Measurements from ENCODE around the gene NACAD.
"Not testable (repeated sequence)": the region's sequence is repeated elsewhere in the genome, so short reads cannot be mapped to it uniquely, and the experiment has no call there.

Gene NACAD

DNA sequence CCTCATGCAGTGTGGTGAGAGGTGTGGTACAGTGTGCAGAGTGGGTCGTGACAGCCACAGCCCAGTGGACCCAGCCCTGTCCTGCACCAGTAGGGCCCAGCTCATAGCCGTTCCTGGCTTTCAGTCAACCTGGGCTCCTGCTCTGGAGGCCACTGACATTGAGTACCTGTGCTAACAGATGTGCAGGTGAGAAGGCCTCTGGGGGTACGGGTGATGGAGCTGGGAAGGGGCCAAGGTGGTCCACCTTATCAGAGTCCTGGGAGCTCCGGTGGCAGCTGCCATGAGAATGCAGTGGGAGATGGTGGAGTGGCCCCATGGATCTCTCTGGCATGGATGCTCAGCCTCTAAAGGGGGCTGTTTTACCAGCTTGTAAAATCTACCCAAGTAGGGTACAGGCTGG, 28.8 kb upstream of the NACAD start:
- DNase-seq (ENCODE audit: low spot score): no peak

GRCh38 chr7:45116048-45116447, 27.3 kb upstream of the NACAD start:
- no peak for DNase-seq (ENCODE audit: low spot score)

DNA sequence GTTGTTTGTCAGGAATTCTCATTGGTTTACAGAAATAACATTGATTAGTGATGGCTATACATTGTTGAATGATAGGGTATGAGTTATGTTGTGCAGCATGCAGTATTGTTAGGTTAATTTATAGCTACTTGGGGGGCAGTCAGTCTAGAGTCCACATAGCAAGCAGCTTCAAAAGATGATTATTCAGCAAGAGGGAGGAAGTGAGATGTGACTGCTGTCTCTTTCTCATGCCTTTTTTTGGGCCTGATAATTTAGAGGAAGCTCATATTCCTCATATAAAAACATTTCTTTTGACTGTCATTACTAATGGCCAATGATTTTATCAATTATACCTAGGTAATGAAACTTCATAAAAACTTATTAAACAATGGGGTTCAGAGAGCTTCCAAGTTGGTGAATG, 26.2 kb upstream of the NACAD start:
- no peak for DNase-seq (ENCODE audit: low spot score)

DNA sequence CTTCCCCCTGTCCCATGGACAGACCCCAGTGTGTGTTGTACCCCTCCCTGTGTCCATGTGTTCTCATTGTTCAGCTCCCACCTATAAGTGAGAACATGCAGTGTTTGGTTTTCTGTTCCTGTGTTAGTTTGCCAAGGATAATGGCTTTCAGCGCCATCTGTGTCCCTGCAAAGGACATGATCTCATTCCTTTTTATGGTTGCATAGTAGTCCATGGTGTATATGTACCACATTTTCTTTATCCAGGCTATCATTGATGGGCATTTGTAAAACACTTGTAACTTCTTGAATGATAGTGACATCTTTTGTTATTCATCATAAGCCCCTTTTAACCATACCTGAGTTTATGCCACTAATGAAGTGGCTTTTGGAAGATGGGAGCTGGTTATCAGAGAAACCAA, 25.5 kb upstream of the NACAD start:
- not testable (repeated sequence) for DNase-seq (ENCODE audit: low spot score)

DNA sequence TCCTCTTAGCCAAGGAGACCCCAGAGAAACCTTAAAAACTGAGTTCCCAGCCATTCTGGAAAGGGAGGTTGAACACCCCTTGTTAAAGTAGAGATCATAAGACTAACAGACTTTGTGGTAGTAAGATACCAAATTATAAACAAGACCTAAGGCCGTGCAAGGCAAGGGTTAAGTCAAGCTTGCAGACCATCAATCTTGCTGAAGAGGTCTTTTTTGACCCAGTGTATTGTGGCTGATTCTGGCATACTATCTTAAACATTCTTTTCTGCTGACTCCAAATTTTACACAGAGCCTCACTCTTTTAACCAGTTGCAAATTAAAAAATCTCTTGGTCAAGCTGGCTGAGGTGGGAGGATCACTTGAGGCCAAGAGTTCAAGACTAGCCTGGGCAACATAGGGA, 23.9 kb upstream of the NACAD start:
- no peak for DNase-seq (ENCODE audit: low spot score)

DNA sequence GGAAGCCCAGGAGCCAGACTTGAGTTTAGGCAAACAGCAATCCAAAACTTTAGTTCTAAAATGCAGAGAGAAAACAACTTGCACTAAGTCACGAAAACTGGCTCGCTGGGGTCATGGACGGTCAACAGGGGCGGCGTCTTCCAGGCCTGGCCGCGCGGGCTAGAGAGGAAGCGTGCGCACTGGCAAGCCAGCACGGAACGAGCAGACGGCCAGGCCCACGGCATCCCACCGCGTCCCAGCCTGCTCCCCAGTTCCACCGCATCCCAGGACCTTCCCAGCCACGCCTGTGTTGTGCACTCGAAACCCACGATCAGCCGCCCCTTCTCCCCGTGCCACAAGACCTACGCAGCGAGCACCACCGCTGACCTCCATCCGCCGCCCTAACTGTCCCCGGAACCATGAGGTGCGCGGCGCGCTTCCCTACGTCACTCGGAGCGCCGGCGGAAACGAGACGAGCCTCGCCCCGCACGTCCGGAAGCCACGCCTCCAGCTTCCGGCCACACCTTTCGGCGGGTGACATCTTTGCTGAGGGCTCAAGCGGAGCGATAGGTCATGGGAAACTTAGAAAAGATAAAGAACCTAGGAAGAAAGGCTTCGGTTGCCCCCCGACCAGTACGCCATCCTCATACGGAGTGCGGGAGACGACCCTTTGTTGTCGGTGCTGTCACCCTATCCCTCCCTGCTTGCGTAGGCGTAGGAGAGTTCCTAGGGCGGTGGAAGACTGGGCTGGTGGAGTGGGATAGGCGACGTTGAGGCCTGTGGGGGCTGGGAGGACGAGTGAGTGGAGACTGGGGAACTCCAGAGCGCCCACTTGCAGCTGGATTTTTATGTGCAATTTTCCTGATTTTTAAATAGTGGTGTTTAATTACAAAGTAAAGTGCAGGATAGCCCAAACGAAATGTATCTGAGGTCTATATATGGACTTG, 22.8 kb upstream of the NACAD start, which contains the start of gene TBRG4:
TSS of gene TBRG4 (minus strand) at position 400 of the 926 bp plus-strand sequence. CDS start 2,460 bp downstream, outside the sequence.
- peak; percentile 93 for DNase-seq (ENCODE audit: low spot score)

DNA sequence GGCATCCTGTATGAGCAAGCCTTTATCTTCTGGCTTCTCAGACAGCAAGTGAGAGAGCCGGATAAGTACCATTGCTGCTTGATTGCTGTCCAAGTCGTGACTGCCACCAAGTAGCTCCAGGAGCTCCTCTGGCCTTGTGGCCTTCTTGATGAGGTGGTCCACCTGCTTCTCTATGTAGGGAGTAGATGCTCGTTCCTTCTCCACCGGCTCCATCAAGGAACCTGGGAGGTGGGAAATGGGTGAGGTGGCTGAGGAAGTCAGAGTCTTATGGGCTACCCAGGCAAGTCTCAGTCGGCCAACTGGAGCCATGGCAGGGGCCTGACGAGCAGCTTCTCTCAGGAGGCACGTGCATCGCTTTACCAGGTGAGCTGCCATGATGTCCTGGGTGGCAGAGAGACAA, 20.1 kb upstream of the NACAD start:
- no peak for DNase-seq (ENCODE audit: low spot score)

DNA sequence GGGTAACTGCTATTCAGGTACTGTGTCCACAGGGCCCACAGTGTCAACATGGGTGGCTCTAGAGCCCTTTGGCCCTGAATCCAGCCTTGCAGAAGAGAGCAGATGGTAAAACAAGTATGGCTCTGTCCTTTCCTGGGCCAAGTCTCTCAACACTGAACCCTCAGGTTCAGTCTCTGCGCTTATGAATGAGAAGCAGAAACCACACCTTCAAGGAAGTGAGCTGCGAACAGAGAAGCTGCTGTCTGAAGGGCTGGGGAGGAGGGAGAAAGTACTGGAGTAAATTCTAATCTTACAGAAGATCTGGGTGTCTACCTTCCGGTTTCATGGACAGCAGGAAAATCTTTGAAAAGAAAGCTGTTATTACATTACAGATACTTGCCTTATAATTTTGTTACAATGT, 18.6 kb upstream of the NACAD start:
- DNase-seq (ENCODE audit: low spot score): peak; percentile 97

GRCh38 chr7:45106820-45107219, 18.1 kb upstream of the NACAD start:
- no peak for DNase-seq (ENCODE audit: low spot score)

DNA sequence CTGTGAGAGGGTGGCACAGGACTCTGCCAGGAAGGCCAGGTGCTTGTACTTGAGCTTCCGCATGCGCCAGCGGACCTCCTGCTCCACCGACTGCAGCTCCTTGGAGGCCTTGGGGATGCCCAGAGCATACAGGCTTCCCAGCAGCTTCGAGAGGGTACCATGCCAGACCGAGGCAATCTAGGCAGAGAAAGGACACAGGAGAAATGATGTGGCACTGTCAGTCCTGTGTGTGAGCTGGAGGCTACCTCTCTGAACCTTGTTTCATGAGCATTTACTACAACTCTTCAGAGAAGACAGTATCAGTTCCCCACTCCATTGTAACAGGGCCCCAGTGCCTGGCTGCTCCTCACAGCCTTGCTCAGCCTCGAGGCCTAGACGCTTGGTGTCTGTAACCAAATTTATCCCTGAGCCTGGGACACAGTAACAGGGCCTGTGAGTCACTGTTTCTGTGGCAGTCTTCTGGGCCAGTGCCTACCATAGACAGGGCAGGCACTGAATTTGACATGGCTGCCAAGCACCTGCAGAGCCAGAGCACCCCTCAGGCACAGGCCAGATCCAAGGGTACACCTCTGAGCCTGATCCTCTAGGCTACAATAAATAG, 16.9 kb upstream of the NACAD start:
- no peak for DNase-seq (ENCODE audit: low spot score)

- no peak for DNase-seq (ENCODE audit: low spot score)
Measured at GRCh38 chr7:45104844-45105587, 16.2 kb upstream of the NACAD start.

GRCh38 chr7:45103958-45104843, 15.4 kb upstream of the NACAD start:
- DNase-seq (ENCODE audit: low spot score): no peak

GRCh38 chr7:45102785-45103712, 14.3 kb upstream of the NACAD start:
- DNase-seq (ENCODE audit: low spot score): no peak

DNA sequence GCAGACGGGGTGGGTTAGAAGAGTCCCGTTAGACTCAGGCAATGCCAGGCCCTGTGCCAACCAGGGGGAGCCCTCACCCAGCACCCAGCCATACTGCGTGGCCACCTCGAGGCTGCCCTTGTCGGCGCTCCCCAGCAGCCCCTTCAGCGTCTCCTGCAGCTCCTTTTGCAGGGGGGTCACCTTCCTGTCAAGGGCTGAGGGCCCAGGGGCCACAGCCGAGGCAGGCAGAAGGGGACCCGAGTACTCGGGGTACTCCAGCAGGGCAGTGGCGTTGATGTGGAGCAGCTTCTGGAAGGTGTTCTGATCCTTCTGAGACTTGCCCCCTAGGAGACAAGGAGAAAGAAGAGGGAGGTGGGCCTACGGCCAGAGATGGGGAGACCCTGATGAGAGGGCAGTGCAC, 13.0 kb upstream of the NACAD start:
- no peak for DNase-seq (ENCODE audit: low spot score)

DNA sequence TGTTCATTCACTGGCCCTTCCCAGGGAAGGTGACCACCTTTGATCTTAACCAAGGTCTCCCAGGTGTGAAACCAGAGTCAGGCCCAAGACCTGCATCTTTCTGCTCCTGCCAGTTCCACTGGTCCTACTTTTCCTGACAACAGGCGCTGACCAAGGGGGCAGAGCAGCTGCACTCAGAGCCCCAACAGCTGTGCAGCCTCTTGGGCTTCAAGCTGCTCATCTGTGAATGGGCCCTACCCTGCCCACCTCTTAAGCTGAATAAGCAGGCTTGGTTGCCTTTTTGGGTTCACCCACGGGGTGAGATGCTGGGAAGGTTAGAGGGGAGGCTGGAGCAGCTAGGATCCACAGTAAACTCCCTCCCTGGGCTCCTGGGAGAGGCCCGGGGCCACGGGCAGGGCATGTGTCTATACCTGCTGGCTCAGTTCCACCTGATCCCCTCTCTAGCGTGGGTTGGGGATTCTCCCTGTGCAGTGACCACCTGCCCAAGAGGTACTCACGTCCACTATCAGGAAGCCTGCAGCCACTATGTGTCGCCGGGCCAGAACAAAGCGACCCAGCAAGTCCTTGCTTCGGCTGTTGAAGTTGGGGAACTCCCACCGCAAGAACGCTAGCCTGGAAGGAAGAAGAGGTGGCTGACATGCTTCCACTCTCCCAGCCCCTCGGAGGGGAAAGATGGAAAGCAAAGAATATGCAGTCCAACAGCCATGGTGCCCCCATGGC, 12.2 kb upstream of the NACAD start:
- DNase-seq (ENCODE audit: low spot score): no peak

DNA sequence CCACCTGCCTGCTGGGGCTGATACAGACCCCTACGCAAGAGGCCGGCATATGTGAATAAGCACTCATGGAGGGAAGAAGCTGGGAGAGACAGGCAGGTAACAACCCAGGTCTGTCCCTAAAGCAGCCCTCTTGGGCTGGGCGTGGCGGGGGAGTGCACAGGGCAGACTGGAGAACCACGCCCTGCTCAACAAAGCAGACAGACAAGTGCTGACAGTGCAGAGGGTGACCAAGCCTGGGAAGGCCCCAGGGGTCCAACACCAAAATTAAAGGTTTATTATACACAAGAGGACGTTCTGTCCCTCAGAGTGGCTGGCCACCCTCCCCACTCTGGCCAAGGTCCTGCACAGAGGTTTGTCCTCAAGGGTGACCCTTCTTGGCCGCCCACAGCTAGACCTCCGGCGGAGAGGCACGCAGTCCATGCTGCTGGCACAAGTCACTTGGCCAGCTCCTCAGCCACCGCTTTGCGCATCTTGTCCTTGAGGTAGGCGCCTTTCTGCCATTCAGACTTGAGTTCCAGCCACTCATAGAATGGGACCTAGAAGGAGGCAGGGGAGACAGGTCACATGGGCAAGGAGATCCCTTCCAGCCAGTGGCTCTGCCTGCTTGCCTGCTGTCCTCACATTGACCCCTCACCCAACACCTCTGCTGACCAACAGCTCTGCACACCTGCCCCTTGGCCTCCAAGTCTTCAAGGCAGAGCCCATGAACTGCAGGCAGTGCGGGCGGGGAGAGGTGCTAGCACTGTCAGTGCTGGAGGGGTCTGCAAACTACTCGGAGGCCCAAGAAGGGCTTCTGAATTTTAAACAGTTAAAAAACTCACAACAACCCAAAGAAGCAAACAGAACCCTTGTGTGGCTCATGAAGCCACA, 11.4 kb upstream of the NACAD start:
- DNase-seq (ENCODE audit: low spot score): no peak

DNA sequence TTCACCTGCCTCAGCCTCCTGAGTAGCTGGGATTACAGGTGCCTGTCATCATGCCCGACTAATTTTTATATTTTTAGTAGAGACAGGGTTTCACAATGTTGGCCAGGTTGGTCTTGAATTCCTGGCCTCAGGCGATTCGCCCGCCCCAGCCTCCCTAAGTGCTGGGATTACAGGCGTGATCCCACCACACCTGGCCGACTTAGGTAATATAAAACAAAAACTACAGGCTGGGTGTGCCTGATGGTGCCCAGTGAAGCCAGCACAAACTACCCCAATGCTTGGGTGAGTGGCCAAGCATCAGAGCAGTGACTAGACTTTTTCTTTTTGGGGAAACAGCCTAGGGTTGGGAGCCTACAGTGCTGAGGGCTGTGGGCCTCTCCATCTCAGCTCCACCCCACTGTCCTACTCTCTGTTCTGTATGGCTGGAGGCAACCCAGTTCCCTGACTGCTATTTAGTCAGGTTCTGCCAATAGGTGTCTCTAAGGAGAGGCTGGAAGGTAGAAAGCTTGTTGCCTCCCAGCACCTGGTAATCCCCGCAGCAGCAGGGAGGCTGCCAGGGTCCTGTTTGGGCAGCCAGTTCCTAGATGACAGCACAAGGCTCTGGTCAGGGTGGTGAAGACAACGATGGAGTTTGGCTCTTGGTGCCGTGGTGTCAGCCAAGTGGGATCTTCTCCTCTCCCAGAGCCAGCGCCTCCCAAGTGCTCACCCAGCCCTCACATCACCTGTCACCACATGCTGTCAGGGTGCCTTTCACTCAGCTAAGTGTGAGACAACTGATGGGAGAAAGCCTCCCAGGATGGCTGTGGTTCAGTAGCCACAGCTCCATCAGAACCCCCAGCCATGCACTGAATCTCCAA, 10.4 kb upstream of the NACAD start:
- DNase-seq (ENCODE audit: low spot score): no peak

DNA sequence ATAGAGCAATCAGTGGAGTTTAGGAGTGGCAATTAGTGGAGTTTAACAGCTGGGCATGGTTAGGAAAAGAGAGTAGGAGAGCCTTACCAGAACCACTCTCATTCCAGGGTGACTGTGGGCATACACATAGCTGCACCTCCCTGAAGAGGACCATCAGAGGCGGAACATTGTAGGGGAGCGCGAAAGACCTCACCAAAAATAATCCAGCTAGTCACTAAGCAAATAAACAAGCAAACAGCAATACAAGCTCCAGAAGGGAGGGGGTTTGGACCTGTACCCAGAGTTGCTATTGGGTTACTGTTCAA, 4.1 kb upstream of the NACAD start:
- no peak for DNase-seq (ENCODE audit: low spot score)
